NOMO-1 treated with dmso at 0.1 percent for 144 hours (cell line): ENCODE data around the gene NTM.

Experiments
- DNase-seq: peaks from one replicate; lab custom pipeline; 2025; ENCODE audit not compliant: unreplicated experiment; lab: John Stamatoyannopoulos, UW

The NTM gene

DNA sequence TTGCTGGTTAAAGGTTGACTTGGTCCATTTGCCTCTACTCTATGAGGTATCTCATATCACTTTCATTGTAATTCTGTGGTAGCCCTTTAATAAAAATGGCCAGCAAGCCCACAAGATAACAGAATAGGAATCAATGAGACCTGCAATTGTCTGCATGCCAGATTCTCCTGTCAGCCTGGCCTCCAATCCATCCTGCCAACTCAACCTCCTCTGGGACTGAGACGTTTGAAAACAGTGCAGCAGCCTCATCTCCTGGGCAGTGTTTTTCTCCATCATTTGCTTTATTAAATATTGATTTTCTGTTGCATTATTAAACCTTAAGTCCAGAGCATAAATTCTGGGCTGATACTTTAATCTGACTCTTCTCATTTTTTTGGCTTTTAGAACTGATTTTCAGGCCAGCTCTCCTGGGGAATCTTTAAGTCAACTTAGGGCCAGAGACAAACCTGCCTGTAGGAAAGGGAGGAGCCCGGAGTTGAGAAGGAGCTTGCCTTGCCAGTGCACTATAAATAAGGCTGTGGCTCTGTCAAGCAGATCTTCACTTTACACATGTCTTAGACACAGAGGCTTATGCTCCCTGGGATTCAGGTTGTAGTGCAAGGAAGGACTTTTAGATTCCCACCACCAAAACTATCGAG lies 798.0 kb downstream of the NTM start:
- no peak for DNase-seq

DNA sequence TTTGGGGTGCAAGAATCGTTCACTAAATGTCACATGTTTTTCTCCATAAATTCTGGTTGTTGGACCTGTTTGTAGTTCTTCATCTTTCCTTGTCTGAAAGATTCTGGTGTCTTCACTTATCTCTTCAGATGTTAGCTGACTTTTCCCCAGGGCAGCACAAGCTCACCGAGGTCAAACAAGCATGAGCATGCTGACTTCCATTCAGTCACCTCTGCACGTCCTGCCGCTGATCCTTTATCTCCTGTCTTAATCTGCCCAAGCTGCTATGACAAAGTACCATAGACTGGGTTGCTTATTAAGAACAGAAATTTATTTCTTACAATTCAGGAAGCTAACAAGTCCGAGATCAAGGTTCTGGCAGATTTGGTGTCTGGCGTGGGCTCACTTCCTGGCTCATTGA lies 800.6 kb downstream of the NTM start:
- no peak for DNase-seq

DNA sequence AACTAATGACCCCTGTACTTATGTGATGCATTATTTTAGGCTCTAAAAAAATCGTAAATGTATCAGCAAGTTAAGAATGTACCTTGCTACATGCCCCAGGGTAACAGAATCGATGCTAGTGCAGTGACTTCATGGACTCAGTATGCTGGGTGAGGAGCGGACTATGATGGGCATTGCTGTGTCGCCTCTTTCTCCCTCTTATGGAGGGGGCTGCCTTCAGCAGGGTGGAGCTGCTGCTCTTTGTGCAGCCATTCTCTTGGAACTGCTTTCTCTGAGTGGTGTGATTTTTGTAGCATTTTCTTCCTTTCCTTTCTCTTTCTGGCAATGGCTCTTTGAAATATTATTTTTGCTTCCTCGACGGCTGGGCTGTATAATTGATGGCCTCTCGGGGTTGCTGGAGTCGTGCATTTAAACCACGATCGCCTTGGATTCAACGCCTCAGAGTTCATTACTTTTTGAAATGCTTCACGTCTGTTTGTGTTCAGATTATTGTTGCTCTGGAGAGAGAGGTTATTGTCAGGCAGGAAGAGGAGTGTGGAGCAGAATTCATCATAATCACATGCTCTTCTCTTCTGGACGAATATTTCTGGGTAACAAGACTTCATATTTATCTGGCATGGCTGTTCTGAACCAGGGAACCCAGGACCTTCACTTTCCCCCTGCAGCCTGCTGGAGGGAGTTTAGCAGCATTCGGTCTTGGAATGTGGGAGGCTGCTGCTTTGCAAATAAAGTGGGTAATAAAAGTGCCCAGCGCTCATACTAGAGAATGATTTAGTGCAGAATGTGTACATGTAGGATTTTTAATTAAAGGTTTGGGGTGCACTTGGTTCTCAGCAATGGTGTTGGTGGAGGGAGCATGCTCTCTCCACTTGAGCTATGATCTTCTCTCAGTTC lies 804.2 kb downstream of the NTM start:
- DNase-seq = no peak

DNA sequence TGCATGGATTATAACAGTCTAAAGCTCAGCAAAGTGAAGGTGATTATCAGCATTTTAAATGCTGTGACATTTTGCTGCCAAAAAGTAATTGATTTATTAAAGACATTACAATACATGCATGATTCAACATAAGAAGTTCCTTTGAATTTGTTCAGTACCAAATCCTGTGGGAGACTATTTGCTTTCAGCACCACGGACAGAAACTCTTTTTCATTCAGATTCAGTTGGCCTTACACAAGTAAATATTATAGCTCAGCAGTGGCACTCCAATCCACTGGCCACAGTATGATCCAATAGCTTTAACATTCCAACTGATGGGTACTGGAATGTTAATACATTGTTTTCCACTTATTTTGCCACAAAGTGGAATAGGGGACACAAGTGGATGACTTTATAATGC lies 806.7 kb downstream of the NTM start:
- DNase-seq = no peak

DNA sequence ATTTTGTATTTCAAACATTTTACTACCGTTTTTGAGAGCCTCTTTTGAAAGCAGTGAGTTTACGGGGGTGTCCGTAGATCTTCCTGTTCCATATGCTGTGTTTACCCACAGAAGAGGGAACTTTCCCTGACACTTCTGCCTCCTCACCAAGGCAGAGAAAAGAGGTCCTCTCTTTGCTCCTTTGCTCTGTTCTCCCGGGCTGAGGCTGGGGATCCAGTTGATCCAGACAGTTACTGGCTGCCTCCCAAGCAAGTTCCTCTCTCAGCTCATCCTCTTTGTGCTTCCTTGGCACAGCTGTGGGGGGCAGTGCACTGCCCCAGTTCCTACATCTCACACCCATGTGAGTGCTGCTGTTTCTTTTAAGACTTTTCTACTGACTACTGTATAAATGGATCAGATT lies 813.7 kb downstream of the NTM start:
- DNase-seq = no peak

DNA sequence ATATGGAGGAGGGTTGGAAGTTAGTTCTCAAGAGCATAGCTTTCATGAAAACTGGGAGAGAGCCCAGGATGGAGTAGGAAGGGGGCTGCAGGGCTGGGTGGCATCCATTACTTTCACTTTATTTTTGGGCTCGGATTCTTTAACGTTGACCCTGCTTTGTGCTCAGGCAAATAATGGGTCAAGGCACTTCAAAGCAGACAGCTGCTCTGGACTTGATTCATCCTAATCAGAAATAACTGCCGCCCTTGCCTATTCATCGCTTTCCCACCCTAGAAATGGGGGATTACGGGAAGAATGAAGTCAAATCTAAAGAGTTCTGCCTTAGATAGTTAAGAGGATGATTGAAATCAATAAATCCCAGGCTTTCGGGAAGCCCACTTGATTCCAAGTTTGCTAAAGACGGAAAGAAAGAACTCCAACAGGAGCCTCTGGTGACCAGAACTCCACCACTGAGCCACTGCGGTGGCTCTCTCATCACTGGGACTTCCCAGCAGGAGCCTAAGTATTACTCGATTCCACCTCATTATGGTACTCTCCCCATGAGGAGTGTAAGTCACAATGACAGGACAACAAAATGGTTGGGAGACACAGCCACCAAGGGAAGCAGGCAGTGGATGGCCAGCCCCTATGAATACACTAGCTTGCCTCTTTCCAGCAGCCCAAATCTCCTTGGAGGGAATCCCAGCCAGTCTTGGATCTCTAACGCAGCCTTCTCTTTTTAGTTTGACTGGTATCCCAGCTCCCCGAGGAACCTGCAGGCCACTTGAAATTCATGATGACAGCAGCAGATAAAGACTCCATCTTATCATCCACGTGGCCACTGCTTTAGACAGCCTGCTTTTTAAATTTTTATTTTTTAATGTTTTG lies 815.5 kb downstream of the NTM start:
- no peak for DNase-seq

DNA sequence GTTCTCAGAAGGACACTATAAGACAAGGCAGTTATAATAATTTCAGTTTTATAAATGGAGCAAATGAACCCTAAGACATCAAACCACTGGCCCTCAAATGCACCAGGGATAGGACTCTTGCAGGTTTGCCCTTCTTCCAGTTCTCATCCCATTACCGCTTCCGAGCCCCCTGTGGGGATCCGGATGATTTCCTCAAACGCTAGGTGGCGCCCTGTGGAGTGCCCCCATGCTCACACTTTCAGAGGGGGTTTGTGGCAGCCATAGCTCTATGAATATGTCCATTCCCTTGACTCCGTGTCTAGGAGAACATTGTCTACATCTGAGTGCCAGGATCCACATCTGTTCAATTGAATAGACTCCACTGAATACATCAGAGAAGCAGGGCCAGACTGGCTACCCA lies 816.3 kb downstream of the NTM start:
- no peak for DNase-seq

DNA sequence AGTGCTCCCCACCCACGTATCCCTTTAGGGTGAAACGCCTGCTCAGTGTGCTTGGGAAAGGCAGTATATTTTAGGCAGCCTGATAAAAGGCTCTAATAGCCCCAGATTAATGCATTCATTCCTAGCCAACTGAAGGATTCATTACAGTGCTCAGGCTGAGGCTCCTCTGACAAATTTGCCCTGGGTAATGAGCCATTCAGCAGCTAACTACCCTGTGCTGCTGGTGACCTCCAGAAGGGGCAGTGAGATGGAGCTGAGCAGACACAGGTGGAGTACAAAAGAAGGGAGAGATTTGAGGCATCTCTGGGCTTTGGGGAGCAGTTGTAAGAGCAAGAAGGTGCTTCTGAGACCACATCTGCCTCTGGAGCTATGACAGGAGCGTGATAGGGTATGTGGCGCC lies 817.0 kb downstream of the NTM start:
- DNase-seq = no peak

DNA sequence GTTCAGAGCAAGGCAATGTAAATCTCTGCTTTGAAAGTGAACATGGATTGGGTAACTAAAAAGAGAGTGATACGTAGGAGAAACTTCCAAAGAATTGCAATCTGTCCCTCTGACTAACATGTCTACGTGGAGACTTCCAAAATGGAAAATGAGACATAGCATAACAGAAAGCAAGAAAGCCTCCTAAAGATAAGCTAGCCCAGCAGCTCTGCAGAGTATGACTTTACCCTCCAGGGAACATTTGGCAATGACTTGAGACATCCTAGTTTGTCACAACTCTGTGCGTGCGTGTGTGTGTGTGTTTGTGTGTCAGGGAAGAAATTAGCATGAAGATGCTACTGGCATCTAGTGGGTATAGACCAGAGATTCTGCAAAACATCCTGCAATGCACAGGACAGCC lies 817.4 kb downstream of the NTM start:
- DNase-seq = no peak

DNA sequence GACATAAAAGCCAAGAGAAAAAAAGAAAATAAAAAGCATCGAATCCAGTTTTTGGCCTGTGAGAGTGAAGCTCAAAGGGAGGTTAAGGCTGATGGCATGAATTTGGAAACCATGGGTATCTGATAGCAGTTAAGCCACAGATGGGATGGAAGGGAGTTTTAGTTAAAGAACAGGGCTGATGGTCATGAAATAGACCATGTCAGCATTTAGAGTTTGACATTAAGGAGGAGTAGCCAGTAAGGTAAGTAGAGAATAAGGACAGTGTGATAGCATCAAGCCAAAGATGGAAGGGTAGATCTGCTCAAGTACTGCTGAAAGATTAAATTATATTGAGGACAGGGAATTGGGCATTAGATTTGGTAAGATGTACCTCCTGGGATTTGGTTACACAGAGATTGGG lies 826.5 kb downstream of the NTM start:
- DNase-seq = no peak

DNA sequence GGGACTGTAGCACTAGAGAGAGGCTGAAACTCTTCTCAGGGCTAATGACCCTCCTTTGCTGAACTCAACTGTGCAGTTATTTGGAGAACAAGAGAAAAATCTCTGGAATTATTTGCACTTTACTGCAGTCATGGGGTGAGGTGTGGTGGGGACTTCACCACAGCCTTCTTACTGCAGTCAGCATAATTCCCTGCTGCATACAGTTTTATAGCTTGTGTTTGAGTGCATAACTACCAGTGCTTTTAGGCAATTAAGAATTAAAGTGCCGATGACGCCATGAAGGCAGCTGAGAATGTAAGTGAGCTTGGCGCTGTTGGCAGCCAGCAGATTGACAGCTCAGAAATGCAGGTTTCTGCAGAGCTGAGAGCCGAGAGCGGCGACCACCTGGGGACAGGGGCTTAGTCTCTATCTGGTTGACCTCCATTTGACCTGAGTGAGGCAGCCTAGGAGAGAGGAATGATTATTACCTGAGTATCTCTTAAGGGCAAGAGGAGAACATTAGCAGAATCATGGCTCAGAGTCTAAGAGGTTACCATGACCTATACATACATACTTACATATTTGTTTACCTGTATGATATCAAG lies 830.0 kb downstream of the NTM start:
- no peak for DNase-seq

DNA sequence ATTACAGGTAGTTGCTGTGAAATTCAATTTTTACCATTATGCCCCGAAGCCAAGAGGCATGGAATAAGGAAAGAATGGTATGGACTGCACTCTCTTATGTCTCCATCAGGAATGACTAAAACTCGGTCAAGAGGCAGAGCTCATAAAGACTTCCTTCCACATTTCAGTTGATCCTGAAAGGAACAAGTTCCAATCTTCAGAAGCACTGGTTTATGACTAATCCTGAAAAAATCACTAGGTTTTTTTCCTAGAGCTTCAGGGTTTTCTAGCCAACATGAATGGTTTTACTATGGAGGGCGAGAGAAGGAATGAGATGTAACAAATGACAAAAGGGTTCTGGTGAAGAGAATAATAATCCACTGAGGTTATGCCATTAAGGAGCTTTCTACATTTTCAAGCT lies 832.2 kb downstream of the NTM start:
- DNase-seq = no peak

DNA sequence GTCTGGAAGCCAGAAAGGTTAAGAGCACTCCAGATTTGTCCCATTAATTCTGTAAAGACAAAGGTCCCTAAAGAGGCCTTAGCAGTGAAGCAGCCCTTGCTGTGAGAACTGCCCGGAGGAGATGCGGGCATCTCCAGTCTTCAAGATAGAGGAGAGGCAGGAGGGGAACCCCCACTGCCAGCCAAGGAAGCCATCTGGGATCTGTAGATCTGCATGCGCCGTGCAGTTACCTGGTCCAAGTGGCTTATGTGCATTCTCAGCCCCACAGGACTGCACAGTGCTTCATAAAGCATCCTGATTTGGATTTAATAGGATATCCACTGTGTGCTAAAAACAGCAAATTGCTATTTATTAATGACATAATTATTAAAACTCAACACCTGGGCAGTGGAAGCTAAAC lies 834.6 kb downstream of the NTM start:
- no peak for DNase-seq

DNA sequence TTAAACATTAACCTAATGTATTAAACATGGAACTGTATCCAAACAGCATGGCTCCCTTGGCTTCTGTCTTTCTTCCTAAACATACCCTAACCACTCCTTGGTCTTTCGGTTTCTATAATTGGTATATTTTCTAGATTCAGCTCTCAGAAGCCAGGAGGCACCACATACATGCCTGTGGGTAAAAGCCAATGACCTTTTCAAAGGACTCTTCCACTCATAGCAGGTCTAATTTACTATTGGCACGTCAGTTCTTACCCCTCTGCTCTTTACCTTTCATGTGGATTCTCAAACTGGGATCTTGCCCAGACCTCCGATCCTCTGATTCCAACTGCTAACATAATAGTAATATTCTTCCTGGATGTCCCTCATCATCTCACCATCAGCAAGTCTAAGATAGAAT lies 835.1 kb downstream of the NTM start:
- DNase-seq = no peak

DNA sequence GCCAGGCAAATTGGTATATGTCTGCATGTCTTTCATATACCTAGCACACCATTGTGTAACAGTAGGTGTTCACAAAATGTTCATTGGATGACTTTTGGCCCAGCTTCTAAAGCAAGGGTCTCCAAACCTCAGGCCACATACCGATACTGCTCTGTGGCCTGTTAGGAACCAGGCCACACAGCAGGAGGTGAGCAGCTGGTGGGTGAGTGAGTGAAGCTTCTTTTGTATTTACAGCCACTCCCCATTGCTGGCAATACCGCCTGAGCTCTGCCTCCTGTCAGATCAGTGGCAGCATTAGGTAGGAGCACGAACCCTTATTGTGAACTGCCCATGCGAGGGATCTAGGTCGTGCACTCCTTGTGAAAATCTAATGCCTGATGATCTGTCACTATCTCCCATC lies 836.6 kb downstream of the NTM start:
- DNase-seq = no peak

DNA sequence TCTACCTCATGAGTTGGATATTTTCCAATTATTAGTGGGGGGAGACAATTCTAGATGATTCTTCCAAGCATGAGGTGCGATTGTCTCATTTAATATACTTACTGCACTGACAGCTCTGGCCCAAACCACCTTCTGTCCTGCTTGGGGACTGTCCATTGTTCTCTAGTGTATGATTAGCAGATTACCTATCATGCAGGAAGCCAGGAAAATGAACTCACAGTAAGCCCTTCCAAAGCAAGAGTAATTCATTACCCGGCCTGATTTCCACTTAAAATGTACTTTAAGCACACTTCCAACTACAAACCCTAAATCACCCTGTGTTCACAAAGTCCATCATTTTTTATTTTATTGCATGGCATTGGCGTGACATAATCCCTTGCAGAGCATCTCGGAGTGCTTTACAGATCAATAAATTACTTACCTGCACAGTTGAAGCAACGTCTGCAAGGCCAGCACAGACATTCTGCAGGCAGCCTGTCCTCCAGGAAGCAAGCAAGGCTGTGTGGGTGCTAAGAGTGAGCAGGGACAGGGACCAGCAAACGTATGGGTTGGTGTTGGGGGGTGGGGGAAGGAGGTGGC lies 838.2 kb downstream of the NTM start:
- DNase-seq = no peak

DNA sequence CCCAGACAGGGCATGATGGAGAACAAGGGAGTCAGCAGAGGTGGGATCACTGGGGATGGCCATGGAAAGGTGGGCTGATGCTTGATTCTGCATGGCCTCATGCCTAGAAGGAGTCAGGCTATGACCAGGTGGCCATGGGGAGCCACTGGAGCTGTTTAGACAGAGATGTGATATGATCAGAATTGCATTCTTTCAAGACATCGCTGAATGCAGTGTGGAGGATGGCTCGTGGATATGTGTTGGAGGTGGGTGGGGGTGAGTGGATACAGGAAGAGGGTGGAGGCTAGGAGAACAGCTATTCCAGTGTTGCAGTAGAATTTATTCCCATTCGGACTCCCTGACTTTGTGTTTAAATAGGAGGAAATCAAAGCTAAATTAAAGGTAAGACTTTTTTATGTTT lies 841.1 kb downstream of the NTM start:
- DNase-seq = no peak

DNA sequence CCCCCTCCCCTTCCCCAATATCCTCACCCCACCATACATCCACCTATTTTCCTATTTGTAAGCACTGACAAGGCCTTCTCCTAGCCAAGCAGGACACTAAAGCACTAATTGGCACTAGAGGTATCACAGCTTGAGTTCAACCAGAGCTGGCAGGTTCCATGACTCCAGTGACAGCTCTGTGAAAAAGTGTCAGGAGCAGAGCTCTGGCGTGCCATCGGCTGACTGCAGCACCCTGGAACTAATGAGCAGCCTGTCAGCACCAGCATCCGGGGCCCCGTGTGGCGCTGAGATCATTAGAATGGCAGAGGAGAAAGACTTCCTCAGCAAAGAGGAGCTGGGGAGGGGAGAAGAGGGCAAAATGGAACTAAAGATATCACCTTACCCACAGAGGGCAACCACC lies 847.4 kb downstream of the NTM start:
- no peak for DNase-seq

DNA sequence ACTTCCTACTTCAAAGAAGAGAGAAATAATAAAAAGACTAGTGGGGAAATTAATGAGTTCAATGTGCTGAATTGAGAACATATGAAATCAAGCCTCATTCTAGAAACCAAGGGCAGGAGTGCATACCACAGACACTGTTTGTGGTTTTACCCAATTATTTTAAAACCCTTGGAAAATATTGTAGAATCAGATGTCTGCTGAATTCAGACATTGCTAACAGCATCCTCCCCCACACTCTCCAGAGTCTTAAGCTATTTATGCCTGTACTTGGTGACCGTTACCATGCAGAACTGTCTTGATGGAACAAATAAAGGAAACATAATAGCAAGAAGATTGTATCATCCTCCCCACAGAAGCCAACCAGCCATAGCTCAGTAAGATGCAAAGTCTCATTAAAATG lies 850.1 kb downstream of the NTM start:
- DNase-seq = no peak

DNA sequence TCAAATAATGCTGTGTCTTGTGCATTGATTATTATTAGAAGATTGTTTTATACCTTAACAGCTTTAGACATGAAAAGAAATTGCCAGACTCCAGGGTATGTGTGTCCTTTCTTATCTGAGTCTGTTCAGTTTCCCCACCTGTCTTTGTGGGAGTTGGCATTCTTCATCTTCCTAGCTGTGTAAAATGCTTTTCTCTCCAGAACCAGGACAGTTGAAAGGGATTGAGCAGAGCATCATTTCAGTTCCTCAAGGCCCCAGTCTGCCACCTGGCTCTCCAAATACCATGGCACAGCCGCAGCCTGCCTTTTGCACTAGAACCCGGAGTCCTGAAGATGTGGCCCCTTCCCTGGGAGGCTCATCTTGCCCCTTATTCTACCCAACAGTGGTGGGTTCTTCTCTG lies 851.9 kb downstream of the NTM start:
- no peak for DNase-seq

DNA sequence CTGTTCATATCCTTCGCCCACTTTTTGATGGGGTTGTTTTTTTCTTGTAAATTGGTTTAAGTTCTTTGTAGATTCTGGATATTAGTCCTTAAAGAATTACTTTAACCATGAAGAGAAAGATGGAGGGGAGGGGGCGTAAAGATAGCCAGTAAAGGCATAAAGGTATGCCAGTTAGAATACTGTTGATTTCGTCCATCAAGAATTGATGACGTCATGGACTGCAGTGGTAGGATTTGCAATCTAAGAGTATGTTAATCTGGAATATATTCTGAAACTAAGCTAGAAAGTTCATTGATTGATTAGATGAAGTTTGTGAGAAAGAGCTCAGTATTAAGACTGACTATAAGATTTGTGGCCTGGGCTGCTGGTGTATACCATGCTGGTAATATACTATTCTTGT lies 856.1 kb downstream of the NTM start:
- DNase-seq = no peak
